SK-N-SH (cell line): ENCODE data around the gene CCDC102B. TPM values are rescaled to one million over a fixed set of nuclear protein-coding genes. Genes with fewer than 3 reads are reported as not detected.

ENCODE experiments used
- CTCF ChIA-PET: fragments of 300-600, 350-600 bp; formaldehyde crosslinking; extraction: SDS; loops from one replicate; lab custom pipeline; 2021; lab: Yijun Ruan, JAX
- POLR2A ChIA-PET: fragments of 350-600 bp; sonication (Branson Sonifier 250); formaldehyde crosslinking; extraction: SDS; loops from one replicate; lab custom pipeline; 2020; ENCODE audit warnings: antibody characterized with exemption, inconsistent platforms; lab: Yijun Ruan, JAX
- DNase-seq: peaks from one replicate; pipeline ENCODE4 v3.0.0; 2012
- H2AFZ ChIP-seq: fragments of 200-600 bp; sonication (generic); 2 replicates; pipeline ENCODE4 v1.8.1; 2016; ENCODE audit warnings: antibody characterized with exemption, mild to moderate bottlenecking, low read depth
- H3F3A ChIP-seq: fragments of 200-600 bp; sonication (generic); replicated peaks from 2 replicates; pipeline ENCODE3; 2016; ENCODE audit warnings: antibody characterized with exemption, mild to moderate bottlenecking; ENCODE audit not compliant: insufficient read depth
- H3K27ac ChIP-seq, 2 experiments: fragments of 200-500 bp in 1 of 2; fragments of 200-600 bp in 1 of 2; sonication (Bioruptor generic) in 1 of 2; sonication (generic), shearing (Covaris generic) in 1 of 2; 2 replicates each; pipeline versions ENCODE4 v1.5.1 to v1.6.1; 2014 to 2016; ENCODE audit warnings: low read depth in 2 of 2, inconsistent platforms in 1 of 2, low read length in 1 of 2, mild to moderate bottlenecking in 1 of 2, mixed read lengths in 1 of 2
- H3K27me3 ChIP-seq: fragments of 200-600 bp; sonication (generic), shearing (Covaris generic); 2 replicates; pipeline ENCODE4 v1.6.1; 2016; ENCODE audit warnings: mixed run types; ENCODE audit not compliant: insufficient read depth
- H3K36me3 ChIP-seq, 2 experiments: fragments of 200-500 bp in 1 of 2; fragments of 200-600 bp in 1 of 2; sonication (Bioruptor generic) in 1 of 2; sonication (generic) in 1 of 2; replicated peaks in 1 of 2; 2 replicates each; pipeline versions ENCODE3 to v1.5.1; 2014 to 2016; ENCODE audit warnings: low read length in 1 of 2, mild to moderate bottlenecking in 1 of 2; ENCODE audit not compliant: insufficient read depth in 2 of 2, control insufficient read depth in 1 of 2
- H3K4me1 ChIP-seq, 2 experiments: fragments of 200-500 bp in 1 of 2; fragments of 200-600 bp in 1 of 2; sonication (Bioruptor generic) in 1 of 2; sonication (generic), shearing (Covaris generic) in 1 of 2; 2 replicates each; pipeline versions ENCODE4 v1.5.1 to v1.6.1; 2014 to 2016; ENCODE audit warnings: low read depth in 1 of 2, low read length in 1 of 2, mixed run types in 1 of 2; ENCODE audit not compliant: insufficient read depth in 2 of 2, control insufficient read depth in 1 of 2
- H3K4me2 ChIP-seq: fragments of 200-600 bp; sonication (generic), shearing (Covaris generic); 2 replicates; pipeline ENCODE4 v1.6.1; 2017; ENCODE audit warnings: mixed run types
- H3K4me3 ChIP-seq, 2 experiments: fragments of 200-500 bp in 1 of 2; fragments of 200-600 bp in 1 of 2; sonication (Bioruptor generic) in 1 of 2; sonication (generic), shearing (Covaris generic) in 1 of 2; 2 replicates each; pipeline versions ENCODE4 v1.5.1 to v1.8.1; 2014 to 2016; ENCODE audit warnings: low read depth in 2 of 2, inconsistent platforms in 1 of 2, low read length in 1 of 2, mild to moderate bottlenecking in 1 of 2, mixed read lengths in 1 of 2, moderate library complexity in 1 of 2
- H3K79me2 ChIP-seq: fragments of 200-600 bp; sonication (generic); 2 replicates; pipeline ENCODE4 v1.8.1; 2017; ENCODE audit warnings: mild to moderate bottlenecking; ENCODE audit not compliant: insufficient read depth
- H3K9ac ChIP-seq: fragments of 200-600 bp; sonication (generic); 2 replicates; pipeline ENCODE4 v1.6.1; 2017; ENCODE audit warnings: mixed run types
- H3K9me2 ChIP-seq: fragments of 200-600 bp; sonication (generic); 2 replicates; pipeline ENCODE4 v1.6.1; 2017; ENCODE audit warnings: mixed run types
- H3K9me3 ChIP-seq: fragments of 200-600 bp; sonication (generic); 2 replicates; pipeline ENCODE4 v1.6.1; 2017; ENCODE audit warnings: mixed run types, mild to moderate bottlenecking, moderate library complexity
- H4K20me1 ChIP-seq: fragments of 200-600 bp; sonication (generic); 2 replicates; pipeline ENCODE4 v1.6.1; 2017; ENCODE audit warnings: mild to moderate bottlenecking, mixed run types; ENCODE audit not compliant: insufficient read depth
- IRF3 ChIP-seq: fragments of 150-350 bp; IDR thresholded peaks from 2 replicates; pipeline ENCODE4 v1.6.1; 2016; ENCODE audit warnings: mild to moderate bottlenecking, low read depth, low read length
- MAX ChIP-seq: IDR thresholded peaks from 2 replicates; pipeline ENCODE4 v1.4.0; 2012; ENCODE audit warnings: low read depth
- RFX5 ChIP-seq: IDR thresholded peaks from 2 replicates; pipeline ENCODE4 v1.6.1; 2012; ENCODE audit warnings: mild to moderate bottlenecking, improper control_type of control experiment, low read length
- SMC3 ChIP-seq: IDR thresholded peaks from 2 replicates; pipeline ENCODE4 v1.6.1; 2012; ENCODE audit warnings: low read depth, low read length, improper control_type of control experiment
- TEAD4 ChIP-seq: IDR thresholded peaks from 2 replicates; pipeline ENCODE4 v1.4.0; 2012; ENCODE audit warnings: mild to moderate bottlenecking, borderline replicate concordance; ENCODE audit not compliant: insufficient read depth
- ZBTB33 ChIP-seq: IDR thresholded peaks from 2 replicates; pipeline ENCODE4 v1.4.0; 2012; ENCODE audit warnings: low read depth, borderline replicate concordance
- WGBS: methylation state at CpG from one replicate; pipeline ENCODE4 v1.1.6; 2017; ENCODE audit warnings: low lambda C conversion rate; 5-methylcytosine and 5-hydroxymethylcytosine counted together
- polyA plus RNA-seq, 3 experiments: library from polyadenylated mRNA; depleted of rRNA; stranded (reverse); fragments of >200 nt; gene quantifications; 2 replicates each; pipeline ENCODE4 v1.2.3, GENCODE V29; 2012
- TF ChIP-seq, protein P1 (sequence below): fragments of 200-600 bp; sonication (generic); IDR thresholded peaks from 2 replicates; pipeline ENCODE4 v1.6.1; 2017; ENCODE audit warnings: antibody characterized with exemption, mild to moderate bottlenecking, moderate library complexity
- TF ChIP-seq, protein P2 (sequence below): fragments of 150-350 bp; IDR thresholded peaks from 2 replicates; pipeline ENCODE4 v1.6.1; 2017; ENCODE audit warnings: antibody characterized with exemption, low read length, low read depth, borderline replicate concordance

The CCDC102B gene
- polyA plus RNA-seq, 1 of the 3 experiments (the other 2 are of a cell fraction) = 2.0 TPM

DNA sequence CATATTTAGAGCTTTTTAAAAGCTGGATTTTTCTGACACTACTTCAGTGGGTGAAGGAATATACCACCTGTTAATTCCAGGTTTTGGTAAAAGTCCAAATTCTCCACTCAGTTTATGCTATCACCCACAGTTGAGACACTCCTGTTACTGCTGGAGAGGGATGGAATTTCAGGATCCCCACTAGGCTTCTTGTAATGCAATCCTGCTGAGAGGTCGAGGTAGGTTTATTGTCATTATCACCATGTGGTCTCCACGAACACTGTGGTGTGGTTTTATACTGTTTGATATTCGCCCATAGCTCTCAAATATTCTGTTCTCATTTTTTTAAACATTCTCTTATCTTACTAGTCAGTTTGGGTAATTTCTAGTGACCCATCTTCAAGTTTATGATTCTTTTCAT lies 167.9 kb downstream of the CCDC102B start (continued):
- TF ChIP-seq, protein P1, sequence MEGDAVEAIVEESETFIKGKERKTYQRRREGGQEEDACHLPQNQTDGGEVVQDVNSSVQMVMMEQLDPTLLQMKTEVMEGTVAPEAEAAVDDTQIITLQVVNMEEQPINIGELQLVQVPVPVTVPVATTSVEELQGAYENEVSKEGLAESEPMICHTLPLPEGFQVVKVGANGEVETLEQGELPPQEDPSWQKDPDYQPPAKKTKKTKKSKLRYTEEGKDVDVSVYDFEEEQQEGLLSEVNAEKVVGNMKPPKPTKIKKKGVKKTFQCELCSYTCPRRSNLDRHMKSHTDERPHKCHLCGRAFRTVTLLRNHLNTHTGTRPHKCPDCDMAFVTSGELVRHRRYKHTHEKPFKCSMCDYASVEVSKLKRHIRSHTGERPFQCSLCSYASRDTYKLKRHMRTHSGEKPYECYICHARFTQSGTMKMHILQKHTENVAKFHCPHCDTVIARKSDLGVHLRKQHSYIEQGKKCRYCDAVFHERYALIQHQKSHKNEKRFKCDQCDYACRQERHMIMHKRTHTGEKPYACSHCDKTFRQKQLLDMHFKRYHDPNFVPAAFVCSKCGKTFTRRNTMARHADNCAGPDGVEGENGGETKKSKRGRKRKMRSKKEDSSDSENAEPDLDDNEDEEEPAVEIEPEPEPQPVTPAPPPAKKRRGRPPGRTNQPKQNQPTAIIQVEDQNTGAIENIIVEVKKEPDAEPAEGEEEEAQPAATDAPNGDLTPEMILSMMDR = no peak
- TF ChIP-seq RFX5 = no peak

DNA sequence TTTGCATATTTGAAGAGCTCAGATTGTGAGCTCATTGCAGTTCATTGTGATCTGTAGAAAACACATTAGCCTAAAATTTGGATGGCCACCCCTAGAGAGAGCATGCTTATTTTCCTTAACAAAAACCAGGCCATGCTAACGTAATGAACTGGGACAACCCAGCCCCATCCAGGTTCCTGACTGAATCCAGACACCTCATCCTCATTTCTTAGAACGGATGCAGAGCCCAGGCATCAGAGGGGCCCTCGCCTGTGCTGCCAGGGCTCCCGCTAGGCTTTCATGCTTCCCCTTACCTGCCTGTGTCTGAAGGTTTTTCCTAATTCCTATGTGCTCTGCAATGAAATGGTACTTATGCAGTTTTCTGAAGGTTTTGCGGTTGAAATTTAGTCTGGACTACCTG lies 171.1 kb downstream of the CCDC102B start:
- Histone ChIP-seq H4K20me1 (no peaks in the 10 kb centered on the region), H3K79me2 (no peaks in the 10 kb centered on the region), H3K9me2 (no peaks in the 10 kb centered on the region), H3K4me2 (no peak overlapping the region), H3K27ac (no peak overlapping the region), H3K9me3 (no peaks in the 10 kb centered on the region), H3F3A (no peaks in the 10 kb centered on the region), H3K9ac (no peak overlapping the region), H3K36me3 (peaks cover 0 to 5% of the 10 kb centered on the region in 2 experiments), H3K4me3 (no peak overlapping the region), H3K4me1 (peaks cover 0 to 2% of the 10 kb centered on the region in 2 experiments; a peak in 1 of 4 replicates), H3K27me3 (no peaks in the 10 kb centered on the region), H2AFZ (no peak overlapping the region)
- ChIA-PET POLR2A (no interaction called here), CTCF (interaction anchor here (0.7 to 1.0 kb wide), 2 partner anchors 10 to 50 kb away, joined by 3 to 4 read pairs; no protein-coding TSS in a partner anchor)
- 75% methylated on average over 5 of the region's 5 CpGs for WGBS
- TF ChIP-seq MAX = no peak
- no peak for TF ChIP-seq TEAD4
- TF ChIP-seq SMC3 = no peak
- TF ChIP-seq IRF3 = no peak
- TF ChIP-seq, protein P2, sequence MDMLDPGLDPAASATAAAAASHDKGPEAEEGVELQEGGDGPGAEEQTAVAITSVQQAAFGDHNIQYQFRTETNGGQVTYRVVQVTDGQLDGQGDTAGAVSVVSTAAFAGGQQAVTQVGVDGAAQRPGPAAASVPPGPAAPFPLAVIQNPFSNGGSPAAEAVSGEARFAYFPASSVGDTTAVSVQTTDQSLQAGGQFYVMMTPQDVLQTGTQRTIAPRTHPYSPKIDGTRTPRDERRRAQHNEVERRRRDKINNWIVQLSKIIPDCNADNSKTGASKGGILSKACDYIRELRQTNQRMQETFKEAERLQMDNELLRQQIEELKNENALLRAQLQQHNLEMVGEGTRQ = no peak
- TF ChIP-seq ZBTB33 = no peak
- DNase-seq = no peak
